C1 segment of cervical spinal cord (tissue), 14 donors: Measurements from ENCODE around the gene MRPL37.
A peak's percentile ranks its signal among the peaks of the same experiment; 100 is the strongest.

Experiments
- DNase-seq, 14 donors: peaks; one replicate each; lab custom pipeline; 2025; lab: John Stamatoyannopoulos, UW

The MRPL37 gene

GRCh38 chr1:54239631-54240031 lies 39.7 kb downstream of the MRPL37 start:
- peak in 4 of 14 donors; percentile 22 to 42 (median 32) for DNase-seq

DNA sequence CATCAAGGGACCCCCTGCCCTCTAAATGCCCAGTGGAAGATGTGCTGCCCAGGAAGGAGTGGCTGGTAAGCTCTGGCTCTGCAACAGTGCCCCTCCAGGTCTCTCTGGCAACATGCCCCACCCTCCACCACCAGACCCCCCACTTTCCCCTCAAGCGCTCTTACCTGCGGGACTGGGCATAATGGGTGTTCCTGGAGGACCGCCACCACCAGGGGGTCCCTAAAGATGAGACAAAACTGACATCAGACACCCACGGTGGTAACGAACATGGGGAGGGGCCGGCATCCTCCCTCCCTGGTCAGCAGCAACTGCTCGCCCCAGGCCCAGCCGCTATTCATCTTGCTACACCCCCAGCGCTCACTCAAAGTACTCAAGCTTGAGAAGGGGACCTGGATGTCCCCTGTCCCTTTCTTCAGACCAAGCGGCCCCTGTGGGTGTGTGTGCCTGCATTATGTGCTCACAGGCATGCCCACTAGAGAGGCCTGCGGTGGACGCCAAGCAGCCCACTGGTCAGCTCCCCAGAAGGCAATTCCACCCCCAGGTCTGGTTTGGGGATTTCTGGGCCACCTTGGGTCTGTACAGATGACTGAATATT lies 40.9 kb downstream of the MRPL37 start:
- DNase-seq = no peak

DNA sequence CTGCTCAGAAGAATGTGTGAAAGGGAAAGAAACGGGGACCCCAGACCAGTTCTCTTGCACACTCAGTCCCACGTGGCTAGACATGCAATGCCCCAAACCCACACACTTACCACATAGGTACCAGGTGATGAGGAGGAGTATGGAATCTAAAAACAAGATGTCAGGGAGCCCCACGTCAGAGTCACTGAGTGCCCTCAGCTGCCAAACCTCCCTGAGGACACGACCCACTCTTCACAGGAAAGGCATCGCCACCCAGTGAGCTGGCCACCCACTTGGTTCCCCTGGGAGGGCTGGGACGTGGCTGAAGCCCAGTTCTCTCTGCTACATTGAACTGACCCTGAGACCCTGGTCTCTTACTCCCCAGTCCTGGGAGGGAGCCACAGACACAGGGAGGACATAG lies 41.4 kb downstream of the MRPL37 start:
- DNase-seq = no peak

DNA sequence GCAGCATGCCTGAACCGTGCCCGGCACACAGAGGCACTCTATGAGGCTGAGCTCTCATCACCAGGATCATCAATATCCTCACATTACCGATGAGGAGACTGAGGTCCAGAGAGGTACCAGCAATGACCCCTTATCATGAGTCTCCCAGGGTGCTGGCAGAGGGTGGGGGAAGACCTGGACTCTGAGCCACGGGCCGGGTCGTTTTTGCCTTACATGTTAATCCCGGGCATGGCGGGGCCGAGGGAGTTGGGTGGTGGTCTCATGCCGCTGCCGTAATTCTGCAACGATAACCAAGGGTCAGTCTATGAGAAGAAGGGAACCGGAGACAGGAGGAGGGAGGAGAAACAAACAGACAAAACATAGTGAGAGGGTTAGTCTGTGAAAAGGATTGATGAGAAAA lies 43.1 kb downstream of the MRPL37 start:
- DNase-seq = no peak

GRCh38 chr1:54244655-54245054 lies 44.7 kb downstream of the MRPL37 start:
- DNase-seq = no peak

- DNase-seq = peak in 1 of 14 donors; percentile 66
Measured at GRCh38 chr1:54245501-54245900, 45.5 kb downstream of the MRPL37 start.

GRCh38 chr1:54246116-54246721 lies 46.3 kb downstream of the MRPL37 start:
- peak in 1 of 14 donors; percentile 18 for DNase-seq

DNA sequence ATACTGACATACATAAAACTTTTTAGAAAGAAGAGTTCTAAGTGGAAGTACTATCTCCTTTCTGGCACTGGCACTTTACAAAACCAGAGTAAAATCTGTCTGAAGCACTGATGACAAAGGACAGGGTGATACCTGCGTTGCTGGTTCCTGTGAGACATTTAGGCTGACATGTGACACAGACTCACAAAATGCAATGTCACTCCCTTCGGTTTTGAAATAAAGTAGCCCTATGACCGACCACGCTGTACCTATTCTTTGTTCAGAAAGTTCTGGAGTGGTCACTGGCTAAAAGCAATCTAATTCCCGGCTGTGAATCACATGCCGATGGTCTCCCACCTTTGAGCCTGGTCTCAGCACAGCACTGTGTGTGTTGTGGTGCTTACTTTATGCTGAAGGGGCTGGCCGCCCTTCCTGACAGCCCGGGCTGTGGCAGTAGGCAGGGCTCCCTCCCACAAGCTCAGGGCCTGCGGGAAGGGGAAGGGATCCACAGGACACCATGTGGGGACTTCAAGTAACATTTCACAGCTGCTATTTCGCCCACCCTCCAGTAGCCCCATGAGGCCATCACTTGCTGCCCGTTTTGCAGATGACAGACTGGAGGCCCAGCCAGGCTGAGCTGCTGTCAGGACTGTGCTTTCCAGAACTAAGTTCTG lies 48.0 kb downstream of the MRPL37 start:
- no peak for DNase-seq

- peak in 1 of 14 donors; percentile 11 for DNase-seq
Measured at GRCh38 chr1:54248966-54249365, 49.0 kb downstream of the MRPL37 start.

DNA sequence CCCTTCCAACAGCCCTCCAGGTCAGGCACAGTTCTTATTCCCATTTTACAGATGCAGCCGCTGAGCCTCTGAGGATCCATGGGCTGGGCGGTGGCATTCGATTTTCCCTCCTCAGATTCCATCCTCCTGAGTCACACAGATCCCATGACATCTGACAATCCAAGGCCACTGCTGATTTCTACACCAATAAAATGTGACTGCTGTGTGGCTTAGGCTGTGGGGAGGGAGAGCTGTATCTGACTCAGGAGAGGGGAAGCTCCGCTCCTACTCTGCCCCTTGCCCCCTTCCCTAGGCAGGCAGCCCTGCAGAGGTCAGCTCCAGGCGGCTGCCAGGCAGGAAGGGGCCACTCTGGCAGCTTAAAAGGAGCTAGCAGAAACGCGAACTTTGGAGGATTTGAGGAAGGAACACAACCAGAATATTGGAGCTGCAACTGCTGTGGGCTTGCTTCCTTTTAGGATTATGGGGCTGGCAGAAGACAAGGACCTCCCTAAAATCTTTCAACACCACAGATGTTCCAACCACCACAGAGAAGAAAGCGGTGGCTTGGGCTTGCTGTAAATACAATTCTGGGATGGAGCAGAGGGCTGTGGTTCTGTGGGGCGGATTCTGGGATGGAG lies 50.0 kb downstream of the MRPL37 start:
- DNase-seq = no peak

DNA sequence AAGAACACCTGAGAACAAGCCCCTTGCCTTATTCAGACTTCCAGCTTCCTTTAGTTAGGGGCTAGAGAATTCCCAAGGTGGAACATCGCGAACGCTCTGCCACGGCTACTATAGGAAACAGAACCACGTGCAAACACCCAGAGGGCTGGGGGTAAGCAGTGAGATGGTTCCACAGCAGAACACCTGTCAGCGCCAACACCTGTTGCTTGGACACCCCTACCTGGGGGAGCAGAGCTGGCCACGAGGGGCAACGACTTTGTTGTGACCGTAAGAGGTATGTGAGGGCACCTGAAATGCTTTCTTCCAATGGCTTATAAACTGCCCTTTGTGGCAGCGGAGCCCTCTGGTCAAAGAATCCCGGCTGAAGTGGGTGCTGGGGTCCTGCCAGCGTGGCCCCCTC lies 50.7 kb downstream of the MRPL37 start:
- DNase-seq = no peak

DNA sequence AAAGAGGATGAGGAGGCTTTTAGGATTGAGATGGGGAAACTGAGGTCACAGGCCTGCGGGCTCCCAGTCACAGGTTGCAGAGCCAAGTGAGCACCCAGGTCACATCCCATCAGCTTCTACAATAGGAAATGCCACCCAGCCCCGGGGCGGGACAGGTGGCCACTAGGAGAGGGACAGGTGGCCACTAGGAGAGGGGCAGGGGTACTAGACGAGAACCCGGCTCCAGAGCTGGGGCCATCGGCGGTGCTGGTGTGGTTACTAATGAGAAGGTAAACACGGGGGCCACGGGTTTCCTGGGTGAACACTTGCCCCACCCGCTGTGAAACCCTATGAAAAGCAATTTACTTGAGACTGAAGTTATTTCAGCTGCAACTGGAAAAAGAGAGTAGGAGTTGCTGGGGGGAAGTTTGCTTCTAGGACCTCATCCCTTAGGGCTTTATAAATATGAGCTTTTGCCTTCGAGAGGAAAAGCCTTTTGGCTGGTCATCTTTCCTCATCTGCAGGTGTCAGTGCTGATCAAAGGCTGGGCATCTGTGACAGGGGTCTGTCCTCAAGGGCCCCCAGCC lies 52.5 kb downstream of the MRPL37 start:
- DNase-seq = no peak

GRCh38 chr1:54253480-54253879 lies 53.5 kb downstream of the MRPL37 start:
- no peak for DNase-seq

GRCh38 chr1:54254055-54254454 lies 54.1 kb downstream of the MRPL37 start:
- peak in 1 of 14 donors; percentile 81 for DNase-seq

DNA sequence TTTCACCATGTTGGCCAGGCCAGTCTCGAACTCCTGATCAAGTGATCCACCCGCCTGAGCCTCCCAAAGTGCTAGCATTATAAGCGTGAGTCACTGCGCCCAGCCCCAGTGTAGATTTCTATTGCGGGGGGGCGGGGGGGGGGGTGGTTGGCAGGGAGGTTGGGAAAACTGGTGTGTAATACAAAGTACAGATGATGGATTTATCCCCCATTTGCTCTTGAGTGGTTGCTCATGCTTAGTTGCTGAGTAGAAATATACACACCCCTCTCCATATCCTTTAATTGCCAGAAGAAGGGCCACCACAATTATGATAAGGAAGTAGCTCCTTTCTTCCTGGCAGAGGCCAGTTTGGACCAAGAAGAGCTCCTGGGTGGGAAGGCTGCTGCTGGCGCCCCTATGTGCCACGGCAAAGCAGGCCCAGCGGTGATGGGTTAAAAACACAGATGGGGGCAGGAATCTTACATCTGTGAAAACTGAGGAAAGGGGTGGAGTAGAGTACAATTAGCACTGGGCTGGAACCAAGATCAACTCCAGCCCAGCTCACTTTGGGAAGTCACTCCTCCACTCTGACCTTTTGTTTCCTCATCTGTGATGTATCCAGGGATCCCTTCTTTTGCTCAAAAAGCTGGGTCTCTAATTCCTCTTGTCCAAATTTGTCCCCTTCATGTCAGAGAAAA lies 55.2 kb downstream of the MRPL37 start:
- DNase-seq = no peak

DNA sequence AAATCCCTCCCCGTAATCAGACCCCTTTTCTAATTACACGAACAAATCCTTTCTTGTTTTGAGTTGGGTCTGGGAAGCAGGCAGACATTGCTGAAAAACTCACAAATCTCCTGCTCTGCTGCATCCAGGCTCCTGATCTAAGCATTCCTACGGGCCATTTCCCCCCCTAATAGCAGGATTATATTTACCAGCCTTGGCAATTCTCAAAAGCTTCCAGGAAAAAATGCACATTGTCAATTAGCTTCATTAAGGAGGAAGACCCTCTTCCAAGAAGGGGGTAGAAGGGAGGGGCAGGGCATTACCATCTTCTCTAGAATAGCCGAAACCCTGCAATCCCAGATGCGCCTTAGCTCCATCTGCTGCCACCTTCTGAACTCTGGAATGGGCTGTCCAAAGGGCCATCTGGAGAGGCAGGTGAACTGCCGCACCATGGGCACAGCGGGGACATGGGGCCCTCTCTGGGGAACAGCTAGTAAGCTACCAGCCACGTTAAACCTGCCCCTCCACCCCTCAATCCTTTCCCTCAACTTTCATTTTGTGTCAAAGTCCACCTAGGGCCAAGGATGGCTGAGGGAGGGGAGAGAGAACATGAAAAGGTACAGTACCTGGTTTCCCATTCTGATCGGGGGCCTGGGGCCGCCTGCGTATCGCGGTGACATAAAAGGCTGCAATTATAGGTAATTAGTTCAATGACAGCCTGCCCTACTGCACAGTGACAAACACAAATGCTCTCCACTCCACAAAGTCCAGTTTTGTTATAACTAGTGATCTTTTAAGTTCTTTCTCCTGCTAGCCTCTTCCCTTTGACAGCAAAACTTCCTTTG lies 56.8 kb downstream of the MRPL37 start:
- no peak for DNase-seq

DNA sequence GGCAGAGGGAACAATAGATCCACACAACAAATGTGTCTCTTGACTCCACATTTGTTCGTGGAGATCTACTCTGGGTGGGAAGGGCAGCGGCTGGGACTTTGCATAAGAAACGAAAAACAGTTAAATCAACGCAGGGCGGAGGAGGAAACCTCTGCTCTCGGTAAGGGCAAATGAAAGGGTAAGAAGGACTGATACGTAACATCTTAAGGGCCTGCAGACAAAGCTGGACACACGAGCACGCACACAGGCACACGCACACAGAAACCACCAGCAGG lies 57.3 kb downstream of the MRPL37 start:
- no peak for DNase-seq

GRCh38 chr1:54257876-54258275 lies 57.9 kb downstream of the MRPL37 start:
- DNase-seq = no peak

DNA sequence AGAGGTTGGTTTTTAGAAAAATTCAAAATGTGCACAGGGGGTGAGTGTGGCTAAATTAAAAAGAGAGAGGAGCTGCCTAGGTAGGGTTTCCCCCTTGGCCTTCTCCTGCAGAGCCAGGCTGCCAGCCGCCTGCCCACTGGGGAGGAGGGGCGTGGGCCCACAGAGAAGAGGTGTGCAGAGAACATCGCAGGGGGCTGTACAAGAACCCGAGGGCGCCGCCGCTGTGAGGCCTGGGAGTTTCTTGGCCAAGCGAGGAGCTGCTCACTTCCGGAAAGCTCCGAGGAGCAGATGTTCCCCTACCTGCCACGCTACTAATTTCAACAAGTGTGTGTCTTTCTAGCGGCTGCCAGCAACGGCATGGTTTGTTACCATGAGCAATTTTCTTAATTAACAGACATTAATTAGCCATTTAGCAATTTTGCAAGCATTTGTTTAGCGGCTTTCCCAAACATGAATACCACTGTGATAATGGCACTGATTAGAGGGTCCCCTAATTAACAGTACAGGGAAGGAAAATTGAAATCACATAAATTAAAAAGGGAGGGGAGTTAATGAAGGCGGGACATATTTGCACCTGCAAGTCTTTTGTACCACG lies 59.7 kb downstream of the MRPL37 start:
- no peak for DNase-seq

GRCh38 chr1:54260810-54261209 lies 60.8 kb downstream of the MRPL37 start:
- DNase-seq = no peak

DNA sequence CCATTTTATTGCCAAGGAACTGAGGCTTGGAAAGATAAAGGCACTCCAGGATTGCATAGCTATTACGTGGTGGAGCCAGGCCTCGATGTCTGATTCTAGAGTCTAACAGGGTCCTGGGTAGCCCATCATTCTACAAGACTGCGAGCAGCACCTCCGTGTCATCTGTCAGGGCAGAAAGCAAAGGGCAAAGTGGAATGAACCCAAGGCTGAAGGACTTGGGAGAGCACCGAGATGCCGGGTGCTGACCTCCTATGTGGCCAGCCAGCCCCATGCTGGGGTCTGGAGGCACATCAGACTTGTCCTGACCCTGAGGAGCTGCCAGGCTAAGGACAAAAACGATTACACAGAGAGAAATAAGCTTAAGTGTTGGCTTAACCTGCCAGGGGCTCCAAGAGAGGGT lies 62.3 kb downstream of the MRPL37 start:
- DNase-seq = no peak
